ENCODE data around the gene OR2W3.

The OR2W3 gene

GRCh38 chr1:247884797-247885413 is 10.5 kb upstream of the OR2W3 start (continued):
- no peak for TF ChIP-seq ZNF362 (tag by site-specific recombination; IDR thresholded peaks at IDR 0.05)
- no peak for TF ChIP-seq MEIS1 (CRISPR knock-in tag; IDR thresholded peaks at IDR 0.05; ENCODE audit: borderline replicate concordance)

GRCh38 chr1:247895976-247896375 is 589 bp downstream of the OR2W3 start:
- H3K27ac ChIP-seq (ENCODE audit: extremely low read depth, low read depth, low read length), result no peak overlapping the region
- TF ChIP-seq ZNF214 (tag by site-specific recombination; IDR thresholded peaks at IDR 0.05; ENCODE audit: borderline replicate concordance), result no peak
- no peak for TF ChIP-seq ZNF426 (tag by site-specific recombination; IDR thresholded peaks at IDR 0.05)
- no peak for TF ChIP-seq ZBTB1 (tag by site-specific recombination; IDR thresholded peaks at IDR 0.05)
- TF ChIP-seq SCRT2 (tag by site-specific recombination; IDR thresholded peaks at IDR 0.05), result no peak
- TF ChIP-seq ZNF221 (tag by site-specific recombination; IDR thresholded peaks at IDR 0.05; ENCODE audit: borderline replicate concordance), result no peak
- TF ChIP-seq ZNF433 (tag by site-specific recombination; IDR thresholded peaks at IDR 0.05; ENCODE audit: low read depth), result no peak
- no peak for TF ChIP-seq ZNF658 (tag by site-specific recombination; IDR thresholded peaks at IDR 0.05)
- CTCF ChIA-PET, result no interaction called here
- no peaks in the 10 kb centered on the region for H3K9me3 ChIP-seq (ENCODE audit: control insufficient read depth, insufficient read depth, low read depth, low read length)
- no peak overlapping the region for H3K4me3 ChIP-seq (ENCODE audit: low read depth, low read length)
- H3K4me1 ChIP-seq (ENCODE audit: control insufficient read depth, insufficient read depth, low read length), result no peaks in the 10 kb centered on the region
- no peaks in the 10 kb centered on the region for H3K36me3 ChIP-seq (ENCODE audit: control insufficient read depth in 2 of 2, insufficient read depth in 1 of 2, low read length in 2 of 2)
- POLR2A ChIA-PET, result no interaction called here

GRCh38 chr1:247904122-247904521 is 8.7 kb downstream of the OR2W3 start:
- Histone ChIP-seq H3K4me3 (ENCODE audit: low read depth, low read length) (no peak overlapping the region), H3K27ac (ENCODE audit: extremely low read depth, low read depth, low read length) (no peak overlapping the region), H3K9me3 (ENCODE audit: control insufficient read depth, insufficient read depth, low read depth, low read length) (no peaks in the 10 kb centered on the region), H3K4me1 (ENCODE audit: control insufficient read depth, insufficient read depth, low read length) (no peaks in the 10 kb centered on the region), H3K36me3 (ENCODE audit: control insufficient read depth in 2 of 2, insufficient read depth in 1 of 2, low read length in 2 of 2) (no peaks in the 10 kb centered on the region)
- TF ChIP-seq ZNF292 (tag by site-specific recombination; IDR thresholded peaks at IDR 0.05; ENCODE audit: borderline replicate concordance, low read depth) (no peak), ZNF132 (tag by site-specific recombination; IDR thresholded peaks at IDR 0.05; ENCODE audit: borderline replicate concordance) (no peak), MYNN (tag by site-specific recombination; IDR thresholded peaks at IDR 0.05; ENCODE audit: borderline replicate concordance) (no peak), ZNF394 (tag by site-specific recombination; IDR thresholded peaks at IDR 0.05; ENCODE audit: borderline replicate concordance) (no peak), INSM2 (tag by site-specific recombination; IDR thresholded peaks at IDR 0.05) (no peak), TRIM28 (IDR thresholded peaks at IDR 0.05; ENCODE audit: borderline replicate concordance, low read length) (no peak), ZSCAN16 (tag by site-specific recombination; IDR thresholded peaks at IDR 0.05) (no peak), OSR2 (tag by site-specific recombination; IDR thresholded peaks at IDR 0.05) (no peak), ZNF623 (tag by site-specific recombination; IDR thresholded peaks at IDR 0.05) (no peak), ZNF423 (tag by site-specific recombination; IDR thresholded peaks at IDR 0.05) (no peak), ZNF510 (tag by site-specific recombination; IDR thresholded peaks at IDR 0.05; ENCODE audit: insufficient replicate concordance) (no peak), KLF10 (tag by site-specific recombination; IDR thresholded peaks at IDR 0.05) (no peak), ZNF19 (tag by site-specific recombination; IDR thresholded peaks at IDR 0.05; ENCODE audit: low read depth) (no peak), GLI4 (tag by site-specific recombination; IDR thresholded peaks at IDR 0.05) (no peak), ZNF513 (tag by site-specific recombination; IDR thresholded peaks at IDR 0.05) (no peak), ZNF488 (tag by site-specific recombination; IDR thresholded peaks at IDR 0.05) (no peak)
- ChIA-PET POLR2A (no interaction called here), CTCF (no interaction called here)

Data from HEK293 (cell line).